ENCODE data around the gene ANXA3. TPM values are rescaled to one million over a fixed set of nuclear protein-coding genes. Genes with fewer than 3 reads are reported as not detected.

The ANXA3 gene
- polyA plus RNA-seq, 1 donor from 2014 or later, result 0.27 TPM

DNA sequence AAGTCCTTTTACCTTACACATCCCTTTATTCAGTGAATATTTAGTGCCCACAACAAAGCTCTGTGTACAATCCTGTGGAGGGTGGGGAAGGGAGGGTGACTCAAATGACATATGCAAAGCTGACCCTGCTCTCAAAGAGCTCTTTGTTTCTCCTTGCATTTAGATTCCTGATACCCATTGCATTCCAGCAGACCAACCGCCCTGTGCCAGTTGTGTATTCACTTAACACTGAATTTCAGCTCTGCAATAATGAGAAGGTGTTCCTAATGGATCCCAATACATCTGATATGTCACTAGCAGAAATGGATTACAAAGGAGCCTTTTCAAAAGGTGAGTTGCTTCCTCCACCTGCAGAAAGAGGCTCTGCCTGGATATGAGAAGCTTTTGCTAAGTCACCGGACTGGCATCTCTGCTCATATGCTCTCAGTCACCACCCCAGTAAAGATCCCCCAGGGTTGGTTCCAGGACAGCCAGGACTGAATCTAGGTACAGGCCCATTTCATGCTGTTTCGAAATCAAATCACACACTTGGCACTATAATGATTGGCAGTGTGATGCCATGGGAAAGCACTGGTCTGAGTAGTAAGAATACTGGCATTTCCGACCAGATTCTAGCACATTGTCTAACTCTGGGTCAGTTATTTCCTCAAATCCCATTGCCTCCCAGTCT lies 17.1 kb upstream of the ANXA3 start:
- Histone ChIP-seq H3K9me3 (ENCODE audit: low read length) (no peaks in the 10 kb centered on the region), H3F3A (ENCODE audit: insufficient read depth, low read length, poor library complexity, severe bottlenecking) (no peaks in the 10 kb centered on the region), H3K9ac (ENCODE audit: low read length) (no peak overlapping the region), H3K27ac (ENCODE audit: low read length) (no peak overlapping the region), H4K20me1 (ENCODE audit: insufficient read depth) (no peaks in the 10 kb centered on the region), H3K79me2 (replicated peaks; ENCODE audit: insufficient read depth, low read length) (no peaks in the 10 kb centered on the region), H3K9me2 (ENCODE audit: insufficient read depth, low read length) (no peaks in the 10 kb centered on the region), H3K4me3 (ENCODE audit: low read length) (no peak overlapping the region), H3K4me2 (ENCODE audit: low read length) (no peak overlapping the region), H3K27me3 (ENCODE audit: insufficient read depth, low read depth, low read length) (no peaks in the 10 kb centered on the region), H2AFZ (ENCODE audit: low read depth, low read length) (no peak overlapping the region), H3K36me3 (ENCODE audit: insufficient read depth, low read length) (no peaks in the 10 kb centered on the region)
- no peak for TF ChIP-seq EP300 (conservative IDR thresholded peaks at IDR 0.05; ENCODE audit: poor library complexity, severe bottlenecking)
- TF ChIP-seq MXI1 (conservative IDR thresholded peaks at IDR 0.05; ENCODE audit: poor library complexity, severe bottlenecking), result no peak
- TF ChIP-seq RAD21 (conservative IDR thresholded peaks at IDR 0.05), result no peak
- TF ChIP-seq, protein P1, sequence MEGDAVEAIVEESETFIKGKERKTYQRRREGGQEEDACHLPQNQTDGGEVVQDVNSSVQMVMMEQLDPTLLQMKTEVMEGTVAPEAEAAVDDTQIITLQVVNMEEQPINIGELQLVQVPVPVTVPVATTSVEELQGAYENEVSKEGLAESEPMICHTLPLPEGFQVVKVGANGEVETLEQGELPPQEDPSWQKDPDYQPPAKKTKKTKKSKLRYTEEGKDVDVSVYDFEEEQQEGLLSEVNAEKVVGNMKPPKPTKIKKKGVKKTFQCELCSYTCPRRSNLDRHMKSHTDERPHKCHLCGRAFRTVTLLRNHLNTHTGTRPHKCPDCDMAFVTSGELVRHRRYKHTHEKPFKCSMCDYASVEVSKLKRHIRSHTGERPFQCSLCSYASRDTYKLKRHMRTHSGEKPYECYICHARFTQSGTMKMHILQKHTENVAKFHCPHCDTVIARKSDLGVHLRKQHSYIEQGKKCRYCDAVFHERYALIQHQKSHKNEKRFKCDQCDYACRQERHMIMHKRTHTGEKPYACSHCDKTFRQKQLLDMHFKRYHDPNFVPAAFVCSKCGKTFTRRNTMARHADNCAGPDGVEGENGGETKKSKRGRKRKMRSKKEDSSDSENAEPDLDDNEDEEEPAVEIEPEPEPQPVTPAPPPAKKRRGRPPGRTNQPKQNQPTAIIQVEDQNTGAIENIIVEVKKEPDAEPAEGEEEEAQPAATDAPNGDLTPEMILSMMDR (IDR thresholded peaks at IDR 0.05; ENCODE audit: poor library complexity, severe bottlenecking), result no peak
- TF ChIP-seq TAF1 (IDR thresholded peaks at IDR 0.05; ENCODE audit: low read depth), result no peak
- TF ChIP-seq EZH2 (IDR thresholded peaks at IDR 0.05; ENCODE audit: borderline replicate concordance, insufficient read depth, low read length, poor library complexity, severe bottlenecking), result no peak
- TF ChIP-seq SMC3 (conservative IDR thresholded peaks at IDR 0.05; ENCODE audit: poor library complexity), result no peak
- TF ChIP-seq, protein P2, sequence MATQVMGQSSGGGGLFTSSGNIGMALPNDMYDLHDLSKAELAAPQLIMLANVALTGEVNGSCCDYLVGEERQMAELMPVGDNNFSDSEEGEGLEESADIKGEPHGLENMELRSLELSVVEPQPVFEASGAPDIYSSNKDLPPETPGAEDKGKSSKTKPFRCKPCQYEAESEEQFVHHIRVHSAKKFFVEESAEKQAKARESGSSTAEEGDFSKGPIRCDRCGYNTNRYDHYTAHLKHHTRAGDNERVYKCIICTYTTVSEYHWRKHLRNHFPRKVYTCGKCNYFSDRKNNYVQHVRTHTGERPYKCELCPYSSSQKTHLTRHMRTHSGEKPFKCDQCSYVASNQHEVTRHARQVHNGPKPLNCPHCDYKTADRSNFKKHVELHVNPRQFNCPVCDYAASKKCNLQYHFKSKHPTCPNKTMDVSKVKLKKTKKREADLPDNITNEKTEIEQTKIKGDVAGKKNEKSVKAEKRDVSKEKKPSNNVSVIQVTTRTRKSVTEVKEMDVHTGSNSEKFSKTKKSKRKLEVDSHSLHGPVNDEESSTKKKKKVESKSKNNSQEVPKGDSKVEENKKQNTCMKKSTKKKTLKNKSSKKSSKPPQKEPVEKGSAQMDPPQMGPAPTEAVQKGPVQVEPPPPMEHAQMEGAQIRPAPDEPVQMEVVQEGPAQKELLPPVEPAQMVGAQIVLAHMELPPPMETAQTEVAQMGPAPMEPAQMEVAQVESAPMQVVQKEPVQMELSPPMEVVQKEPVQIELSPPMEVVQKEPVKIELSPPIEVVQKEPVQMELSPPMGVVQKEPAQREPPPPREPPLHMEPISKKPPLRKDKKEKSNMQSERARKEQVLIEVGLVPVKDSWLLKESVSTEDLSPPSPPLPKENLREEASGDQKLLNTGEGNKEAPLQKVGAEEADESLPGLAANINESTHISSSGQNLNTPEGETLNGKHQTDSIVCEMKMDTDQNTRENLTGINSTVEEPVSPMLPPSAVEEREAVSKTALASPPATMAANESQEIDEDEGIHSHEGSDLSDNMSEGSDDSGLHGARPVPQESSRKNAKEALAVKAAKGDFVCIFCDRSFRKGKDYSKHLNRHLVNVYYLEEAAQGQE (IDR thresholded peaks at IDR 0.05; ENCODE audit: borderline replicate concordance), result no peak
- TF ChIP-seq POLR2AphosphoS5 (IDR thresholded peaks at IDR 0.05), result no peak

DNA sequence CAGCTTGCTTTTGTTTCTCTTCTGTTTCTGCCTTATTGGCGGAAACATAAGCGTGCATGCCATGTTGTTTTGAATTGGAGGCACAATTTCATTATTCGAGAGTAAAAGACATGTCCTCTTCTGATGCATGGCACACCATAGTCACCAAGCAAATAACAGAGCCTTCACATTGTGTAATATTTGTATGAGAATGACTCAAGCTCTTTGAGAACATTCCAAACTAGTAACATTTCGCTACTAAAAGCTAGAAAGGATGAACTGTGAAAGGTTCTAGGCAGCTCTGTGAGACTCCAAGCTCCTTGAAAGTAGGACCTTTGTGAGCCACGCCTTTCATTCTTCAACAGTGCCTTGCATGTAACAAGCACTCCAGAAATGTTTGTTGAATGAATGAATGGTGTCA lies 9.2 kb upstream of the ANXA3 start:
- no peaks in the 10 kb centered on the region for H3F3A ChIP-seq (ENCODE audit: insufficient read depth, low read length, poor library complexity, severe bottlenecking)
- no peak for TF ChIP-seq RAD21 (conservative IDR thresholded peaks at IDR 0.05)
- no peak for TF ChIP-seq EZH2 (IDR thresholded peaks at IDR 0.05; ENCODE audit: borderline replicate concordance, insufficient read depth, low read length, poor library complexity, severe bottlenecking)
- no peak for TF ChIP-seq MXI1 (conservative IDR thresholded peaks at IDR 0.05; ENCODE audit: poor library complexity, severe bottlenecking)
- TF ChIP-seq TAF1 (IDR thresholded peaks at IDR 0.05; ENCODE audit: low read depth), result no peak
- no peaks in the 10 kb centered on the region for H3K79me2 ChIP-seq (replicated peaks; ENCODE audit: insufficient read depth, low read length)
- H3K9me2 ChIP-seq (ENCODE audit: insufficient read depth, low read length), result no peaks in the 10 kb centered on the region
- H3K4me3 ChIP-seq (ENCODE audit: low read length), result no peak overlapping the region
- no peak overlapping the region for H3K4me2 ChIP-seq (ENCODE audit: low read length)
- H3K27ac ChIP-seq (ENCODE audit: low read length), result no peak overlapping the region
- no peak overlapping the region for H3K9ac ChIP-seq (ENCODE audit: low read length)
- no peaks in the 10 kb centered on the region for H4K20me1 ChIP-seq (ENCODE audit: insufficient read depth)
- no peak overlapping the region for H2AFZ ChIP-seq (ENCODE audit: low read depth, low read length)
- H3K36me3 ChIP-seq (ENCODE audit: insufficient read depth, low read length), result no peaks in the 10 kb centered on the region
- no peaks in the 10 kb centered on the region for H3K27me3 ChIP-seq (ENCODE audit: insufficient read depth, low read depth, low read length)
- peaks cover 7% of the 10 kb centered on the region for H3K9me3 ChIP-seq (ENCODE audit: low read length)

Measured in neural cell (in vitro differentiated cells).